DOHH2 (cell line): Measurements from ENCODE around the gene PRSS53.

ENCODE experiments used
- H3F3A ChIP-seq: fragments of 200-600 bp; sonication (generic), shearing (Covaris generic); 2 replicates; pipeline ENCODE4 v1.6.0; 2016; ENCODE audit warnings: antibody characterized with exemption, mild to moderate bottlenecking; ENCODE audit not compliant: control insufficient read depth, insufficient read depth
- H3K27ac ChIP-seq: fragments of 200-600 bp; sonication (generic); 2 replicates; pipeline ENCODE4 v1.5.1; 2014; ENCODE audit warnings: low read depth, mild to moderate bottlenecking, low read length, moderate library complexity
- H3K27me3 ChIP-seq: fragments of 200-600 bp; sonication (generic); 2 replicates; pipeline ENCODE4 v1.6.1; 2014; ENCODE audit warnings: mild to moderate bottlenecking, low read length, mixed read lengths; ENCODE audit not compliant: control insufficient read depth
- H3K36me3 ChIP-seq: fragments of 200-600 bp; sonication (generic); 2 replicates; pipeline ENCODE4 v1.6.1; 2014; ENCODE audit warnings: mild to moderate bottlenecking, low read length, moderate library complexity, mixed read lengths; ENCODE audit not compliant: control insufficient read depth
- H3K4me1 ChIP-seq: fragments of 200-600 bp; sonication (generic); 2 replicates; pipeline ENCODE4 v1.6.1; 2014; ENCODE audit warnings: mild to moderate bottlenecking, low read length, mixed read lengths; ENCODE audit not compliant: control insufficient read depth
- H3K4me2 ChIP-seq: fragments of 200-600 bp; sonication (generic); 2 replicates; pipeline ENCODE4 v1.6.0; 2014; ENCODE audit warnings: mild to moderate bottlenecking, low read length, moderate library complexity
- H3K4me3 ChIP-seq: fragments of 200-600 bp; sonication (generic); 2 replicates; pipeline ENCODE4 v1.5.1; 2014; ENCODE audit warnings: mild to moderate bottlenecking, low read length, mixed read lengths
- H3K79me2 ChIP-seq: fragments of 200-600 bp; sonication (generic); 2 replicates; pipeline ENCODE4 v1.6.1; 2014; ENCODE audit warnings: mild to moderate bottlenecking, low read length, mixed read lengths; ENCODE audit not compliant: control insufficient read depth
- H3K9me2 ChIP-seq: fragments of 200-600 bp; sonication (generic); replicated peaks from 2 replicates; pipeline ENCODE4 v1.6.1; 2014; ENCODE audit warnings: mild to moderate bottlenecking, low read length, mixed read lengths; ENCODE audit not compliant: control insufficient read depth
- H3K9me3 ChIP-seq: fragments of 200-600 bp; sonication (generic); 2 replicates; pipeline ENCODE4 v1.6.1; 2014; ENCODE audit warnings: antibody characterized with exemption, low read length, mixed read lengths; ENCODE audit not compliant: control insufficient read depth, insufficient read depth
- H4K20me1 ChIP-seq: fragments of 200-600 bp; sonication (generic); 2 replicates; pipeline ENCODE4 v1.6.0; 2014; ENCODE audit warnings: low read depth, mild to moderate bottlenecking, antibody characterized with exemption, low read length, moderate library complexity; ENCODE audit not compliant: control insufficient read depth, insufficient read depth
- CTCF ChIP-seq: fragments of 200-600 bp; sonication (generic); IDR thresholded peaks from one replicate; pipeline ENCODE4 v1.5.1; 2014; ENCODE audit warnings: antibody characterized with exemption, mild to moderate bottlenecking, low read depth, low read length; ENCODE audit not compliant: poor library complexity, severe bottlenecking
- EZH2phosphoT487 ChIP-seq: fragments of 200-600 bp; sonication (generic); IDR thresholded peaks from 2 replicates; pipeline ENCODE4 v1.6.1; 2017; ENCODE audit warnings: borderline replicate concordance, mild to moderate bottlenecking, antibody characterized with exemption, low read length, moderate library complexity, mixed read lengths

The PRSS53 gene

DNA sequence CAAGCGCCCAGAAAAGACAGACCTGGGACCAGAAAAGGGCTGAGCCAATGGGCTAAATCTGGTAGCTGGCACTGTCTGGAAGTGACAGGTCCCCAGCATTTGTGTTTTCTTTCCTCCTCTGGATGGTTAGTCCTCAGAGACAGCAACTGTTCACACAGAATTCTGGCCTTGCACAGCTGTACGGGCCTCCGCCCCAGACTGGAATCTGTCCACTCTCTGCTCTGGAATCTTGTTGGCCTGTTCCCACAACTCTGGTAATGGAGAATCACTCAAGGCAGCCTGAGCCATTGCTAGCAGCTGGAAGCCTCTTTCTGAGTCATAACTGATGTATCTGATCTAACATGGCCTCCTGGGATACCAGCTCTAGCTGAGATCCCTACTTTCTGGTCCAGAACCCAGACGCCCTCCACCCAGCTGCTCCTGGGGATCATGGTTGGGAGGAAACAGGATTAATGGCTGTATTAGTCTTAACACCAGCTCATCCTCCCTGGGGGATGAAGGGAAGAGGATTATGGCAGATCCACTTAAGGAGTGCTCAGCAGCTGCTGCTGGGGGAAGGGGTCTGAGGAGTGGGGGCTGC, 23.8 kb downstream of the PRSS53 start:
- no peak overlapping the region for H3K4me2 ChIP-seq
- no peaks in the 10 kb centered on the region for H4K20me1 ChIP-seq
- no peak overlapping the region for H3K4me3 ChIP-seq
- no peak overlapping the region for H3K27ac ChIP-seq
- no peaks in the 10 kb centered on the region for H3K4me1 ChIP-seq
- H3K36me3 ChIP-seq: peaks cover 27% of the 10 kb centered on the region
- H3K79me2 ChIP-seq: peaks cover 43% of the 10 kb centered on the region
- no peaks in the 10 kb centered on the region for H3K9me3 ChIP-seq
- H3F3A ChIP-seq: no peaks in the 10 kb centered on the region
- H3K27me3 ChIP-seq: no peaks in the 10 kb centered on the region
- no peak for TF ChIP-seq EZH2phosphoT487
- TF ChIP-seq CTCF: no peak
- H3K9me2 ChIP-seq: no peaks in the 10 kb centered on the region

GRCh38 chr16:31063843-31064611, 24.7 kb downstream of the PRSS53 start:
- no peaks in the 10 kb centered on the region for H3F3A ChIP-seq
- no peak overlapping the region for H3K4me2 ChIP-seq
- no peak overlapping the region for H3K27ac ChIP-seq
- H3K36me3 ChIP-seq: peaks cover 30% of the 10 kb centered on the region
- H3K9me3 ChIP-seq: no peaks in the 10 kb centered on the region
- TF ChIP-seq CTCF: no peak
- no peak for TF ChIP-seq EZH2phosphoT487
- no peak overlapping the region for H3K4me3 ChIP-seq
- H3K9me2 ChIP-seq: no peaks in the 10 kb centered on the region
- no peaks in the 10 kb centered on the region for H3K27me3 ChIP-seq
- no peaks in the 10 kb centered on the region for H4K20me1 ChIP-seq
- peaks cover 39% of the 10 kb centered on the region for H3K79me2 ChIP-seq
- no peaks in the 10 kb centered on the region for H3K4me1 ChIP-seq

- TF ChIP-seq CTCF: no peak
- TF ChIP-seq EZH2phosphoT487: no peak
- Histone ChIP-seq H3K79me2 (peaks cover 34% of the 10 kb centered on the region), H3K4me3 (no peak overlapping the region), H3K4me2 (no peak overlapping the region), H3K4me1 (no peaks in the 10 kb centered on the region), H3K27ac (no peak overlapping the region), H3K9me2 (no peaks in the 10 kb centered on the region), H3K36me3 (peaks cover 30% of the 10 kb centered on the region), H3F3A (no peaks in the 10 kb centered on the region), H3K27me3 (no peaks in the 10 kb centered on the region), H3K9me3 (no peaks in the 10 kb centered on the region), H4K20me1 (no peaks in the 10 kb centered on the region)
These were observed 25.3 kb downstream of the PRSS53 start for GRCh38 chr16:31063495-31063842.
